H9 (cell line): ENCODE data around the gene ATP1A2. TPM values are rescaled to one million over a fixed set of nuclear protein-coding genes. Genes with fewer than 3 reads are reported as not detected.

Experiments
- DNase-seq: peaks from one replicate; pipeline ENCODE4 v3.0.0-alpha.2; 2017
- H2AFZ ChIP-seq: one replicate; pipeline ENCODE4 v1.6.1; 2013; ENCODE audit warnings: mild to moderate bottlenecking, low read length, control low read depth, moderate library complexity
- H2AK5ac ChIP-seq: 2 replicates; pipeline ENCODE4 v1.6.1; 2013; ENCODE audit warnings: low read length, control low read depth, mixed read lengths; ENCODE audit not compliant: insufficient read length
- H2BK120ac ChIP-seq: one replicate; pipeline ENCODE4 v1.6.1; 2013; ENCODE audit warnings: low read depth, mild to moderate bottlenecking, low read length, control low read depth, inconsistent platforms; ENCODE audit not compliant: poor library complexity, severe bottlenecking
- H2BK12ac ChIP-seq: 2 replicates; pipeline ENCODE4 v1.6.1; 2013; ENCODE audit warnings: low read length, control low read depth, mixed read lengths, low read depth; ENCODE audit not compliant: insufficient read length
- H2BK15ac ChIP-seq: 2 replicates; pipeline ENCODE4 v1.6.1; 2013; ENCODE audit warnings: low read depth, low read length, control low read depth
- H2BK20ac ChIP-seq: one replicate; pipeline ENCODE4 v1.6.1; 2013; ENCODE audit warnings: low read depth, mild to moderate bottlenecking, low read length, control low read depth, inconsistent platforms; ENCODE audit not compliant: poor library complexity, severe bottlenecking
- H2BK5ac ChIP-seq: 2 replicates; pipeline ENCODE4 v1.6.1; 2013; ENCODE audit warnings: low read length, control low read depth, mixed read lengths; ENCODE audit not compliant: insufficient read length
- H3K14ac ChIP-seq: 2 replicates; pipeline ENCODE4 v1.6.1; 2013; ENCODE audit warnings: low read length, control low read depth; ENCODE audit not compliant: insufficient read depth
- H3K18ac ChIP-seq: 2 replicates; pipeline ENCODE4 v1.6.1; 2013; ENCODE audit warnings: low read depth, mild to moderate bottlenecking, mixed read lengths, low read length, control low read depth; ENCODE audit not compliant: insufficient read length
- H3K23ac ChIP-seq: 2 replicates; pipeline ENCODE4 v1.6.1; 2013; ENCODE audit warnings: low read length, control low read depth, mixed read lengths, low read depth; ENCODE audit not compliant: insufficient read length
- H3K23me2 ChIP-seq: 2 replicates; pipeline ENCODE4 v1.6.1; 2013; ENCODE audit warnings: low read depth, mild to moderate bottlenecking, mixed read lengths, low read length, control low read depth; ENCODE audit not compliant: insufficient read length, poor library complexity, severe bottlenecking
- H3K27ac ChIP-seq: 2 replicates; pipeline ENCODE4 v1.5.1; 2013; ENCODE audit warnings: low read length, control low read depth, mixed read lengths, low read depth; ENCODE audit not compliant: insufficient read length
- H3K27me3 ChIP-seq: 2 replicates; pipeline ENCODE4 v1.6.1; 2013; ENCODE audit warnings: low read length, control low read depth, inconsistent platforms; ENCODE audit not compliant: insufficient read depth
- H3K4ac ChIP-seq: 2 replicates; pipeline ENCODE4 v1.6.1; 2013; ENCODE audit warnings: low read depth, mild to moderate bottlenecking, control low read depth, inconsistent platforms, low read length, moderate library complexity
- H3K4me1 ChIP-seq: 2 replicates; pipeline ENCODE4 v1.6.1; 2013; ENCODE audit warnings: low read length, control low read depth, inconsistent platforms; ENCODE audit not compliant: insufficient read depth
- H3K4me2 ChIP-seq: 2 replicates; pipeline ENCODE4 v1.6.1; 2013; ENCODE audit warnings: low read length, control low read depth, mixed read lengths; ENCODE audit not compliant: insufficient read length, insufficient read depth
- H3K56ac ChIP-seq: 2 replicates; pipeline ENCODE4 v1.6.1; 2013; ENCODE audit warnings: low read depth, mild to moderate bottlenecking, mixed read lengths, low read length, control low read depth; ENCODE audit not compliant: insufficient read length
- H3K79me1 ChIP-seq: 2 replicates; pipeline ENCODE4 v1.6.1; 2013; ENCODE audit warnings: low read depth, mild to moderate bottlenecking, moderate library complexity, low read length, control low read depth, inconsistent platforms; ENCODE audit not compliant: insufficient read depth, poor library complexity, severe bottlenecking
- H3K79me2 ChIP-seq: 2 replicates; pipeline ENCODE4 v1.6.1; 2013; ENCODE audit warnings: low read length, control low read depth, inconsistent platforms; ENCODE audit not compliant: insufficient read depth
- H3K9ac ChIP-seq: 2 replicates; pipeline ENCODE4 v1.6.1; 2013; ENCODE audit warnings: low read length, control low read depth, mixed read lengths; ENCODE audit not compliant: insufficient read length; ENCODE audit errors: extremely low read depth
- H3K9me3 ChIP-seq: one replicate; pipeline ENCODE4 v1.6.1; 2013; ENCODE audit warnings: low read depth, low read length, inconsistent platforms; ENCODE audit not compliant: control insufficient read depth
- H3T11ph ChIP-seq: one replicate; pipeline ENCODE4 v1.6.1; 2013; ENCODE audit warnings: mild to moderate bottlenecking, low read length, control low read depth, inconsistent platforms
- H4K20me1 ChIP-seq: one replicate; pipeline ENCODE4 v1.6.1; 2013; ENCODE audit not compliant: control insufficient read depth, insufficient read length, insufficient read depth
- H4K5ac ChIP-seq: 2 replicates; pipeline ENCODE4 v1.6.1; 2013; ENCODE audit warnings: low read depth, mild to moderate bottlenecking, mixed read lengths, low read length, control low read depth; ENCODE audit not compliant: insufficient read length
- H4K8ac ChIP-seq: replicated peaks from 2 replicates; pipeline ENCODE4 v1.6.1; 2013; ENCODE audit warnings: low read length, control low read depth, mixed read lengths, low read depth; ENCODE audit not compliant: insufficient read length
- H4K91ac ChIP-seq: 2 replicates; pipeline ENCODE4 v1.6.1; 2013; ENCODE audit warnings: low read depth, mild to moderate bottlenecking, moderate library complexity, mixed read lengths, low read length, control low read depth; ENCODE audit not compliant: insufficient read length
- H3K27ac Mint-ChIP-seq, 3 experiments: 2 replicates in 2 of 3; 3 replicates in 1 of 3; pipeline ENCODE4 v1.8.0; 2020 to 2021; ENCODE audit warnings: mixed read lengths in 3 of 3, mild to moderate bottlenecking in 1 of 3, moderate library complexity in 1 of 3
- H3K27me3 Mint-ChIP-seq: 2 replicates; pipeline ENCODE4 v1.8.0; 2021; ENCODE audit warnings: low read depth, mild to moderate bottlenecking, moderate library complexity, mixed read lengths
- H3K36me3 Mint-ChIP-seq, 3 experiments: 2 replicates in 2 of 3; 3 replicates in 1 of 3; pipeline ENCODE4 v1.8.0; 2020 to 2021; ENCODE audit warnings: low read depth in 3 of 3, mixed read lengths in 3 of 3; ENCODE audit not compliant: insufficient read depth in 1 of 3
- H3K4me1 Mint-ChIP-seq, 2 experiments: 2 replicates each; pipeline ENCODE4 v1.8.0; 2020; ENCODE audit warnings: mixed read lengths in 2 of 2
- H3K4me3 Mint-ChIP-seq, 2 experiments: 2 replicates in 1 of 2; 3 replicates in 1 of 2; pipeline ENCODE4 v1.8.0; 2020 to 2021; ENCODE audit warnings: mild to moderate bottlenecking in 2 of 2, mixed read lengths in 2 of 2, moderate library complexity in 1 of 2
- H3K9me3 Mint-ChIP-seq, 2 experiments: 2 replicates in 1 of 2; 3 replicates in 1 of 2; pipeline ENCODE4 v1.8.0; 2020; ENCODE audit warnings: mild to moderate bottlenecking in 2 of 2, mixed read lengths in 2 of 2, moderate library complexity in 1 of 2
- CTCF ChIP-seq: fragments of 200-600 bp; sonication (generic); conservative IDR thresholded peaks from 3 replicates; pipeline ENCODE4 v1.8.0; 2021; ENCODE audit warnings: antibody characterized with exemption, mild to moderate bottlenecking
- WGBS: extraction: QIAGEN DNeasy Blood & Tissue Kit; methylation state at CpG from one replicate; pipeline ENCODE4 v1.1.7; 2013; ENCODE audit warnings: missing lambda C conversion rate, low lambda C conversion rate, mixed read lengths; ENCODE audit not compliant: insufficient read length; ENCODE audit errors: extremely low coverage; 5-methylcytosine and 5-hydroxymethylcytosine counted together
- total RNA-seq: library from RNA; stranded (reverse); gene quantifications from 2 replicates; pipeline ENCODE4 v1.2.1, GENCODE V29; 2021

ATP1A2 gene
- total RNA-seq, 1 experiment from 2014 or later, result 3.0 TPM

- H3K4me3 Mint-ChIP-seq, result no peak overlapping the region; a peak in 1 of 5 replicates
- no CpG with 5 or more reads among the region's 4 CpGs for WGBS
Measured at GRCh38 chr1:160090760-160091159, 24.8 kb upstream of the ATP1A2 start.

More at GRCh38 chr1:160090760-160091159, 24.8 kb upstream of the ATP1A2 start:
- H3K56ac ChIP-seq, result no peak overlapping the region
- peaks cover 16 to 19% of the 10 kb centered on the region in 2 experiments for H3K4me1 Mint-ChIP-seq
- no peak overlapping the region for H2AFZ ChIP-seq
- H3K14ac ChIP-seq, result no peak overlapping the region
- no peaks in the 10 kb centered on the region for H3K79me2 ChIP-seq
- no peaks in the 10 kb centered on the region for H3K27me3 ChIP-seq
- H2BK15ac ChIP-seq, result no peak overlapping the region
- H3K9ac ChIP-seq, result no peak overlapping the region
- no peak overlapping the region for H3K27ac ChIP-seq
- no peaks in the 10 kb centered on the region for H3K79me1 ChIP-seq
- no peak overlapping the region for H4K91ac ChIP-seq
- H3K18ac ChIP-seq, result no peak overlapping the region
- no peak overlapping the region for H2AK5ac ChIP-seq
- peaks cover 3% of the 10 kb centered on the region for H3K23me2 ChIP-seq
- no peak overlapping the region for H3T11ph ChIP-seq
- H3K23ac ChIP-seq, result no peak overlapping the region
- no peak overlapping the region for H2BK5ac ChIP-seq
- H3K4ac ChIP-seq, result no peak overlapping the region
- peaks cover 5% of the 10 kb centered on the region for H3K27me3 Mint-ChIP-seq
- H3K27ac Mint-ChIP-seq, result peak overlapping the region in 1 of 3 experiments; percentile 72; a peak in 1 of 7 replicates
- no peak overlapping the region for H2BK120ac ChIP-seq
- H3K4me2 ChIP-seq, result no peak overlapping the region
- no peaks in the 10 kb centered on the region for H3K9me3 Mint-ChIP-seq
- H3K36me3 Mint-ChIP-seq, result peaks cover 13 to 47% (median 40%) of the 10 kb centered on the region in 3 experiments
- no peaks in the 10 kb centered on the region for H3K9me3 ChIP-seq
- no peak for DNase-seq
- TF ChIP-seq CTCF, result no peak
- no peak overlapping the region for H4K8ac ChIP-seq
- no peak overlapping the region for H2BK20ac ChIP-seq
- peaks cover 6% of the 10 kb centered on the region; the same call in 1 of the 2 replicates for H3K4me1 ChIP-seq
- H4K20me1 ChIP-seq, result no peaks in the 10 kb centered on the region
- H4K5ac ChIP-seq, result no peak overlapping the region
- H2BK12ac ChIP-seq, result no peak overlapping the region
